ENCODE measurements around the gene CAMK2N1.

The CAMK2N1 gene

DNA sequence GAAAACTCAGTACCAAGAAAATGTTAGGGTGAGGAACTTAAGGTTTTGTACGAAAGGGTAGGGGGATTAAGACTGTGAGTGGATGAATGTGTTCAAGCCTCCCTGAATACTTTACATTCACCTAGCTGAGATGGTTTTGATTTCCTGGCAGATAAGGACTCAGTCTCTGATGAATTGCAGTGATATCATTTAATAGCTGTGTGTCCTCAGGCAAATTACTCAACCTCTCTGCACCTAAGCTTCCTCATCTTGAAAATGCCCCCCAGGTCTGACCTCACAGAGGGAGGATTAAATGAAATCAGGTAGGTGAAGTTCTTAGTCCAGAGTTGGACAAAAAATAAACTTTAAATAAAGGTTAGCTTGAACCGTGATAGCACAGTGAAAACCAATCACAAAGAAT, 48.4 kb downstream of the CAMK2N1 start:
- TF ChIP-seq, protein P1, sequence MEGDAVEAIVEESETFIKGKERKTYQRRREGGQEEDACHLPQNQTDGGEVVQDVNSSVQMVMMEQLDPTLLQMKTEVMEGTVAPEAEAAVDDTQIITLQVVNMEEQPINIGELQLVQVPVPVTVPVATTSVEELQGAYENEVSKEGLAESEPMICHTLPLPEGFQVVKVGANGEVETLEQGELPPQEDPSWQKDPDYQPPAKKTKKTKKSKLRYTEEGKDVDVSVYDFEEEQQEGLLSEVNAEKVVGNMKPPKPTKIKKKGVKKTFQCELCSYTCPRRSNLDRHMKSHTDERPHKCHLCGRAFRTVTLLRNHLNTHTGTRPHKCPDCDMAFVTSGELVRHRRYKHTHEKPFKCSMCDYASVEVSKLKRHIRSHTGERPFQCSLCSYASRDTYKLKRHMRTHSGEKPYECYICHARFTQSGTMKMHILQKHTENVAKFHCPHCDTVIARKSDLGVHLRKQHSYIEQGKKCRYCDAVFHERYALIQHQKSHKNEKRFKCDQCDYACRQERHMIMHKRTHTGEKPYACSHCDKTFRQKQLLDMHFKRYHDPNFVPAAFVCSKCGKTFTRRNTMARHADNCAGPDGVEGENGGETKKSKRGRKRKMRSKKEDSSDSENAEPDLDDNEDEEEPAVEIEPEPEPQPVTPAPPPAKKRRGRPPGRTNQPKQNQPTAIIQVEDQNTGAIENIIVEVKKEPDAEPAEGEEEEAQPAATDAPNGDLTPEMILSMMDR (IDR thresholded peaks at IDR 0.05; ENCODE audit: low read depth, low read length), result no peak
- Histone ChIP-seq H3K36me3 (no peaks in the 10 kb centered on the region), H3K4me3 (ENCODE audit: low read depth, low read length) (no peak overlapping the region), H3K9me3 (no peaks in the 10 kb centered on the region), H3K4me1 (no peaks in the 10 kb centered on the region), H3K27me3 (no peaks in the 10 kb centered on the region)
- DNase-seq, result no peak

DNA sequence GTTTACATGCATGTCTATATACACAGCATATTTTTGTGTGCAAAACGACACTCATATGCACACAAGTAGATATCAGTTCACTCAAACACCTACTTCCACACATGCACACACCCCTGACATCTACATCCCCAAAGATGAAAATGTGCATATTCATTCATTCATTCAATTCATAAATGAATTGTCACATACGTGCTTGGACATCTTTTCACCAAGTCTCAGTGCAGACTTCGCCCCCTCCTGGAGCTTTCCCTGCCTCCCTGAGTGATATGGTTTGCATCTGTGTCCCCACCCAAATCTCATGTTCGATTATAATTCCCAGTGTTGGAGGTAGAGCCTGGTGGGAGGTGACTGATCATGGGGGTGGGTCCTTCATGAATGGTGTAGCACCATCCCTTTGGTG, 53.1 kb downstream of the CAMK2N1 start:
- Histone ChIP-seq H3K27me3 (no peaks in the 10 kb centered on the region), H3K4me3 (ENCODE audit: low read depth, low read length) (no peak overlapping the region), H3K36me3 (no peaks in the 10 kb centered on the region), H3K4me1 (no peaks in the 10 kb centered on the region), H3K9me3 (no peaks in the 10 kb centered on the region)
- TF ChIP-seq, protein P1 (IDR thresholded peaks at IDR 0.05; ENCODE audit: low read depth, low read length), result no peak
- no peak for DNase-seq

Measured in BE2C (cell line).